SK-N-SH treated with all-trans-retinoic acid at 6 μM for 48 hours (cell line): ENCODE results near the gene LAPTM4A.

Experiments
- ATAC-seq: fragments of 200-7000 bp; cut with Tn5 transposase; 3 replicates; pipeline ENCODE4 v1.9.1; 2020; ENCODE audit warnings: mild to moderate bottlenecking, moderate library complexity
- ARNTL ChIP-seq: fragments of 450-650 bp; formaldehyde crosslinking; IDR thresholded peaks from 2 replicates; pipeline ENCODE4 v1.5.0; 2020; ENCODE audit warnings: low read depth, mild to moderate bottlenecking, moderate library complexity, borderline replicate concordance
- CSDC2 ChIP-seq: fragments of 250-450 bp; sonication (Bioruptor Pico); IDR thresholded peaks from 2 replicates; pipeline ENCODE4 v1.5.0; 2020; ENCODE audit warnings: mild to moderate bottlenecking, moderate library complexity
- ESRRG ChIP-seq: fragments of 250-450 bp; sonication (Bioruptor Pico); IDR thresholded peaks from 2 replicates; pipeline ENCODE4 v1.6.1; 2021; ENCODE audit warnings: mild to moderate bottlenecking
- GLIS3 ChIP-seq: fragments of 250-450 bp; sonication (Bioruptor Pico); IDR thresholded peaks from 2 replicates; pipeline ENCODE4 v1.5.0; 2020; ENCODE audit warnings: mild to moderate bottlenecking, moderate library complexity
- ISL1 ChIP-seq: fragments of 250-450 bp; sonication (Bioruptor Pico); IDR thresholded peaks from 2 replicates; pipeline ENCODE4 v2.1.2; 2022; ENCODE audit warnings: mild to moderate bottlenecking, moderate library complexity
- OSR1 ChIP-seq: fragments of 250-450 bp; sonication (Bioruptor Pico); IDR thresholded peaks from 2 replicates; pipeline ENCODE4 v1.8.0; 2022; ENCODE audit warnings: moderate library complexity, mild to moderate bottlenecking, inconsistent platforms
- PPARA ChIP-seq: fragments of 250-450 bp; sonication (Bioruptor Pico); IDR thresholded peaks from 2 replicates; pipeline ENCODE4 v1.5.0; 2020; ENCODE audit warnings: mild to moderate bottlenecking, borderline replicate concordance
- RARB ChIP-seq: fragments of 250-450 bp; sonication (Bioruptor Pico); IDR thresholded peaks from 2 replicates; pipeline ENCODE4 v1.8.0; 2021; ENCODE audit warnings: mild to moderate bottlenecking, moderate library complexity
- SNAI2 ChIP-seq: fragments of 250-450 bp; sonication (Bioruptor Pico); IDR thresholded peaks from 2 replicates; pipeline ENCODE4 v1.5.0; 2020; ENCODE audit warnings: mild to moderate bottlenecking, moderate library complexity
- TCF4 ChIP-seq: fragments of 250-450 bp; sonication (Bioruptor Pico); IDR thresholded peaks from 2 replicates; pipeline ENCODE4 v1.8.0; 2021; ENCODE audit warnings: mild to moderate bottlenecking, moderate library complexity, borderline replicate concordance
- TOX ChIP-seq: fragments of 250-450 bp; sonication (Bioruptor Pico); IDR thresholded peaks from 2 replicates; pipeline ENCODE4 v1.8.0; 2021; ENCODE audit warnings: mild to moderate bottlenecking, moderate library complexity, borderline replicate concordance
- ZC3H10 ChIP-seq: fragments of 250-450 bp; sonication (Bioruptor Pico); IDR thresholded peaks from 2 replicates; pipeline ENCODE4 v1.5.1; 2021; ENCODE audit warnings: mild to moderate bottlenecking, moderate library complexity
- ZFP3 ChIP-seq: fragments of 250-450 bp; sonication (Bioruptor Pico); IDR thresholded peaks from 2 replicates; pipeline ENCODE4 v1.5.0; 2020; ENCODE audit warnings: mild to moderate bottlenecking, moderate library complexity
- ZFP30 ChIP-seq: fragments of 450-650 bp; formaldehyde crosslinking; IDR thresholded peaks from 2 replicates; pipeline ENCODE4 v1.5.0; 2022; ENCODE audit warnings: mild to moderate bottlenecking, moderate library complexity
- ZNF70 ChIP-seq: fragments of 450-650 bp; formaldehyde crosslinking; IDR thresholded peaks from 2 replicates; pipeline ENCODE4 v1.5.0; 2020; ENCODE audit warnings: mild to moderate bottlenecking, moderate library complexity
- ZNF8 ChIP-seq: fragments of 450-650 bp; formaldehyde crosslinking; IDR thresholded peaks from 2 replicates; pipeline ENCODE4 v1.5.0; 2020; ENCODE audit warnings: mild to moderate bottlenecking, moderate library complexity
- TF ChIP-seq, protein P1 (sequence below): fragments of 250-450 bp; sonication (Bioruptor Pico); IDR thresholded peaks from 2 replicates; pipeline ENCODE4 v1.5.0; 2020; ENCODE audit warnings: mild to moderate bottlenecking, moderate library complexity
- TF ChIP-seq, protein P2 (sequence below): fragments of 250-450 bp; sonication (Bioruptor Pico); IDR thresholded peaks from 2 replicates; pipeline ENCODE4 v1.5.1; 2020; ENCODE audit warnings: low read depth, mild to moderate bottlenecking, moderate library complexity
- TF ChIP-seq, protein P3 (sequence below): fragments of 250-450 bp; sonication (Bioruptor Pico); IDR thresholded peaks from 2 replicates; pipeline ENCODE4 v1.8.0; 2020; ENCODE audit warnings: mild to moderate bottlenecking, moderate library complexity, borderline replicate concordance
- TF ChIP-seq, protein P4 (sequence below): fragments of 250-450 bp; sonication (Bioruptor Pico); IDR thresholded peaks from 2 replicates; pipeline ENCODE4 v1.8.0; 2021; ENCODE audit warnings: low read depth, mild to moderate bottlenecking, moderate library complexity, borderline replicate concordance
- TF ChIP-seq, protein P5 (sequence below): fragments of 250-450 bp; sonication (Bioruptor Pico); IDR thresholded peaks from 2 replicates; pipeline ENCODE4 v1.5.1; 2021; ENCODE audit warnings: mild to moderate bottlenecking, moderate library complexity

Gene LAPTM4A

DNA sequence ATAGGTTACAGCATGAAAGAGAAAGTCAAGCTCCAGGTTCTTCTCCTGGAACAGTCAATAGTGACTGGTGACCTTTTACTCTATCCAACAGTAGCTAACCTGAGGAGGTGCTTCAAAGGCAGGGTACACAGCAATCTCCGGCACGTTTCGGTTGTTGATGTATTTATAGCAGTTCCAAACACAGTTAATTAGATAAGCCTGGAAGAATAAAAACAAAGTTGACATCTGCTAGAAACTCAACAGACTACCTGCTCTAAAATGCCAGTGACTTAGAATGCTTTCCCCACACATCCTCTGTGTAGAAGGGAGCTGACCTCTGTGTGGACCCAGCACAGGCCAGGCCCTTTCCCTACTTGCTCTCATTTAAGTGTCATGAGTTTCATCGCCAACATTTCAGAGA lies 17.2 kb downstream of the LAPTM4A start:
- ATAC-seq = no peak; the same call in 2 of the 3 replicates

DNA sequence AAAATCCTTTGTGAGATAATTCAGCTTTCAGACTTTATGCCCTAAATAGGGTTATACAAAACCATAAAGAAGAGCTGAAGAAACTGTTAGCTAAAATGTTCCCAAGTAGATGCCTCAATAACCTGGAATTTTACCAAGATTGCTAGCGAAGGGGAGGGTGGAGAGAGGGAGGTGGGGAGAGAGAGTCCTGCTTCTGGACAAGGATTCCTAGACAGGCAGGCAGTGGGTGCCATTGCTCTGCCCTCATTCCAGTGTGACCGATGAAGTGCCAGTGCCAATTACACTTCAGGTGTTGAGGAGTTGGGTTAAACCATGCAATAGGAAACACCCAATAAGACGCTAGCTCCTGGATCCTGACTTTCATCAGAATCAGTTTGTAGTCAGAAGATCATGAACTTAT lies 18.1 kb downstream of the LAPTM4A start:
- ATAC-seq = no peak
- no peak for TF ChIP-seq ISL1 (CRISPR knock-in tag)
- no peak for TF ChIP-seq TCF4 (CRISPR knock-in tag)
- TF ChIP-seq CSDC2 = no peak
- no peak for TF ChIP-seq ZNF8 (CRISPR knock-in tag)
- no peak for TF ChIP-seq ZFP3 (CRISPR knock-in tag)
- TF ChIP-seq, protein P1, sequence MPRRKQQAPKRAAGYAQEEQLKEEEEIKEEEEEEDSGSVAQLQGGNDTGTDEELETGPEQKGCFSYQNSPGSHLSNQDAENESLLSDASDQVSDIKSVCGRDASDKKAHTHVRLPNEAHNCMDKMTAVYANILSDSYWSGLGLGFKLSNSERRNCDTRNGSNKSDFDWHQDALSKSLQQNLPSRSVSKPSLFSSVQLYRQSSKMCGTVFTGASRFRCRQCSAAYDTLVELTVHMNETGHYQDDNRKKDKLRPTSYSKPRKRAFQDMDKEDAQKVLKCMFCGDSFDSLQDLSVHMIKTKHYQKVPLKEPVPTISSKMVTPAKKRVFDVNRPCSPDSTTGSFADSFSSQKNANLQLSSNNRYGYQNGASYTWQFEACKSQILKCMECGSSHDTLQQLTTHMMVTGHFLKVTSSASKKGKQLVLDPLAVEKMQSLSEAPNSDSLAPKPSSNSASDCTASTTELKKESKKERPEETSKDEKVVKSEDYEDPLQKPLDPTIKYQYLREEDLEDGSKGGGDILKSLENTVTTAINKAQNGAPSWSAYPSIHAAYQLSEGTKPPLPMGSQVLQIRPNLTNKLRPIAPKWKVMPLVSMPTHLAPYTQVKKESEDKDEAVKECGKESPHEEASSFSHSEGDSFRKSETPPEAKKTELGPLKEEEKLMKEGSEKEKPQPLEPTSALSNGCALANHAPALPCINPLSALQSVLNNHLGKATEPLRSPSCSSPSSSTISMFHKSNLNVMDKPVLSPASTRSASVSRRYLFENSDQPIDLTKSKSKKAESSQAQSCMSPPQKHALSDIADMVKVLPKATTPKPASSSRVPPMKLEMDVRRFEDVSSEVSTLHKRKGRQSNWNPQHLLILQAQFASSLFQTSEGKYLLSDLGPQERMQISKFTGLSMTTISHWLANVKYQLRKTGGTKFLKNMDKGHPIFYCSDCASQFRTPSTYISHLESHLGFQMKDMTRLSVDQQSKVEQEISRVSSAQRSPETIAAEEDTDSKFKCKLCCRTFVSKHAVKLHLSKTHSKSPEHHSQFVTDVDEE (CRISPR knock-in tag) = no peak
- TF ChIP-seq ESRRG = no peak
- TF ChIP-seq, protein P2, sequence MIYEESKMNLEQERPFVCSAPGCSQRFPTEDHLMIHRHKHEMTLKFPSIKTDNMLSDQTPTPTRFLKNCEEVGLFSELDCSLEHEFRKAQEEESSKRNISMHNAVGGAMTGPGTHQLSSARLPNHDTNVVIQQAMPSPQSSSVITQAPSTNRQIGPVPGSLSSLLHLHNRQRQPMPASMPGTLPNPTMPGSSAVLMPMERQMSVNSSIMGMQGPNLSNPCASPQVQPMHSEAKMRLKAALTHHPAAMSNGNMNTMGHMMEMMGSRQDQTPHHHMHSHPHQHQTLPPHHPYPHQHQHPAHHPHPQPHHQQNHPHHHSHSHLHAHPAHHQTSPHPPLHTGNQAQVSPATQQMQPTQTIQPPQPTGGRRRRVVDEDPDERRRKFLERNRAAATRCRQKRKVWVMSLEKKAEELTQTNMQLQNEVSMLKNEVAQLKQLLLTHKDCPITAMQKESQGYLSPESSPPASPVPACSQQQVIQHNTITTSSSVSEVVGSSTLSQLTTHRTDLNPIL = no peak
- no peak for TF ChIP-seq PPARA (CRISPR knock-in tag)
- no peak for TF ChIP-seq OSR1 (CRISPR knock-in tag)
- TF ChIP-seq GLIS3 (CRISPR knock-in tag) = no peak
- TF ChIP-seq, protein P3, sequence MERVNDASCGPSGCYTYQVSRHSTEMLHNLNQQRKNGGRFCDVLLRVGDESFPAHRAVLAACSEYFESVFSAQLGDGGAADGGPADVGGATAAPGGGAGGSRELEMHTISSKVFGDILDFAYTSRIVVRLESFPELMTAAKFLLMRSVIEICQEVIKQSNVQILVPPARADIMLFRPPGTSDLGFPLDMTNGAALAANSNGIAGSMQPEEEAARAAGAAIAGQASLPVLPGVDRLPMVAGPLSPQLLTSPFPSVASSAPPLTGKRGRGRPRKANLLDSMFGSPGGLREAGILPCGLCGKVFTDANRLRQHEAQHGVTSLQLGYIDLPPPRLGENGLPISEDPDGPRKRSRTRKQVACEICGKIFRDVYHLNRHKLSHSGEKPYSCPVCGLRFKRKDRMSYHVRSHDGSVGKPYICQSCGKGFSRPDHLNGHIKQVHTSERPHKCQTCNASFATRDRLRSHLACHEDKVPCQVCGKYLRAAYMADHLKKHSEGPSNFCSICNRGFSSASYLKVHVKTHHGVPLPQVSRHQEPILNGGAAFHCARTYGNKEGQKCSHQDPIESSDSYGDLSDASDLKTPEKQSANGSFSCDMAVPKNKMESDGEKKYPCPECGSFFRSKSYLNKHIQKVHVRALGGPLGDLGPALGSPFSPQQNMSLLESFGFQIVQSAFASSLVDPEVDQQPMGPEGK (CRISPR knock-in tag) = no peak

More for the DNA sequence above, 17.2 kb downstream of the LAPTM4A start:
- TF ChIP-seq CSDC2 (no peak), ZNF70 (CRISPR knock-in tag) (no peak), ARNTL (CRISPR knock-in tag) (no peak), OSR1 (CRISPR knock-in tag) (no peak), ISL1 (CRISPR knock-in tag) (peak; percentile 69), PPARA (CRISPR knock-in tag) (no peak), ZFP30 (CRISPR knock-in tag) (no peak), TOX (CRISPR knock-in tag) (no peak), ZNF8 (CRISPR knock-in tag) (no peak), RARB (no peak), SNAI2 (CRISPR knock-in tag) (0 out of 2 replicates have a peak, but pooled peaks have one; percentile 24), ZC3H10 (no peak)
- TF ChIP-seq, protein P1 (CRISPR knock-in tag) = peak; percentile 48
- TF ChIP-seq, protein P4, sequence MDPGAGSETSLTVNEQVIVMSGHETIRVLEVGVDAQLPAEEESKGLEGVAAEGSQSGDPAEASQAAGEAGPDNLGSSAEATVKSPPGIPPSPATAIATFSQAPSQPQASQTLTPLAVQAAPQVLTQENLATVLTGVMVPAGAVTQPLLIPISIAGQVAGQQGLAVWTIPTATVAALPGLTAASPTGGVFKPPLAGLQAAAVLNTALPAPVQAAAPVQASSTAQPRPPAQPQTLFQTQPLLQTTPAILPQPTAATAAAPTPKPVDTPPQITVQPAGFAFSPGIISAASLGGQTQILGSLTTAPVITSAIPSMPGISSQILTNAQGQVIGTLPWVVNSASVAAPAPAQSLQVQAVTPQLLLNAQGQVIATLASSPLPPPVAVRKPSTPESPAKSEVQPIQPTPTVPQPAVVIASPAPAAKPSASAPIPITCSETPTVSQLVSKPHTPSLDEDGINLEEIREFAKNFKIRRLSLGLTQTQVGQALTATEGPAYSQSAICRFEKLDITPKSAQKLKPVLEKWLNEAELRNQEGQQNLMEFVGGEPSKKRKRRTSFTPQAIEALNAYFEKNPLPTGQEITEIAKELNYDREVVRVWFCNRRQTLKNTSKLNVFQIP (CRISPR knock-in tag) = no peak
- TF ChIP-seq, protein P5, sequence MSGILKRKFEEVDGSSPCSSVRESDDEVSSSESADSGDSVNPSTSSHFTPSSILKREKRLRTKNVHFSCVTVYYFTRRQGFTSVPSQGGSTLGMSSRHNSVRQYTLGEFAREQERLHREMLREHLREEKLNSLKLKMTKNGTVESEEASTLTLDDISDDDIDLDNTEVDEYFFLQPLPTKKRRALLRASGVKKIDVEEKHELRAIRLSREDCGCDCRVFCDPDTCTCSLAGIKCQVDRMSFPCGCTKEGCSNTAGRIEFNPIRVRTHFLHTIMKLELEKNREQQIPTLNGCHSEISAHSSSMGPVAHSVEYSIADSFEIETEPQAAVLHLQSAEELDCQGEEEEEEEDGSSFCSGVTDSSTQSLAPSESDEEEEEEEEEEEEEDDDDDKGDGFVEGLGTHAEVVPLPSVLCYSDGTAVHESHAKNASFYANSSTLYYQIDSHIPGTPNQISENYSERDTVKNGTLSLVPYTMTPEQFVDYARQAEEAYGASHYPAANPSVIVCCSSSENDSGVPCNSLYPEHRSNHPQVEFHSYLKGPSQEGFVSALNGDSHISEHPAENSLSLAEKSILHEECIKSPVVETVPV (CRISPR knock-in tag) = no peak
- TF ChIP-seq, protein P2 = no peak
- TF ChIP-seq, protein P3 (CRISPR knock-in tag) = no peak
- TF ChIP-seq, all 23 proteins: peak for 3
